HG03139 (cell line): ENCODE measurements around the gene SPDYE3.

Experiments used
- ATAC-seq: cut with Tn5 transposase; IDR thresholded peaks from one replicate; pipeline ENCODE4 v1.9.1; 2021; ENCODE audit not compliant: unreplicated experiment

The SPDYE3 gene

DNA sequence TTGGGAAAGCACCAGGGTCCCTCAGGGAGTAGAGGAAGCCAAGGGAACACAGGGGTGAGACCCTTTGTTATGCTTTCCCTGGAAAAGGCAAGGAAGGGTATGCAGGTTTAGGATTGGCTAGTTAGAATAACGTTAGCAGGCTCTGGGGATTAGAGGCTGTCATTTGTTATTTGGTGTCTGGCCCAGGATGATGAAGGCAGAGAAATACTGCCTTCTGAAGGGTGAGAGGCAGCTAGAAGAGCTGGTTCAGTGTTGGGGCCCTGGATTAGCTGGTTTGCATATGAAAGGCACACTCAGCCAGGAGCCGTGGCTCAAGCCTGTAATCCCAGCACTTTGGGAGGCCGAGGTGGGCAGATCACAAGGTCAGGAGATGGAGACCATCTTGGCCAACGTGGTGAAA lies 62.8 kb downstream of the SPDYE3 start:
- ATAC-seq = no peak

DNA sequence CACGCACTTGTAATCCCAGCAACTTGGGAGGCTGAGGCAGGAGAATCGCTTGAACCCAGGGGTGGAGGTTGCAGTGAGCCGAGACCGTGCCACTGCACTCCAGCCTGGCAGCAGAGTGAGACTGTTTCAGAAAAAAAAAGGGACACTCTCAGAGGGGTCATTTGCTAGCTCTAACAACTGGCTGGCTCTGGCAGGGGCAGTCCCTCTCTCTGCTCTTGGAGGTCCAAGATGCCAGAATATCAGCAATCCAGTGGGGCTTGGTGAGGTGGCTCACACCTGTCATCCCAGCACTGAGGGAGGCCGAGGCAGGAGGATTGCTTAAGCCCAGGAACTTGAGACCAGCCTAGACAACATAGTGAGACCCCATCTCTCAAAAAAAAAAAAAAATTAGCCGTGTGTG lies 63.2 kb downstream of the SPDYE3 start:
- no peak for ATAC-seq

DNA sequence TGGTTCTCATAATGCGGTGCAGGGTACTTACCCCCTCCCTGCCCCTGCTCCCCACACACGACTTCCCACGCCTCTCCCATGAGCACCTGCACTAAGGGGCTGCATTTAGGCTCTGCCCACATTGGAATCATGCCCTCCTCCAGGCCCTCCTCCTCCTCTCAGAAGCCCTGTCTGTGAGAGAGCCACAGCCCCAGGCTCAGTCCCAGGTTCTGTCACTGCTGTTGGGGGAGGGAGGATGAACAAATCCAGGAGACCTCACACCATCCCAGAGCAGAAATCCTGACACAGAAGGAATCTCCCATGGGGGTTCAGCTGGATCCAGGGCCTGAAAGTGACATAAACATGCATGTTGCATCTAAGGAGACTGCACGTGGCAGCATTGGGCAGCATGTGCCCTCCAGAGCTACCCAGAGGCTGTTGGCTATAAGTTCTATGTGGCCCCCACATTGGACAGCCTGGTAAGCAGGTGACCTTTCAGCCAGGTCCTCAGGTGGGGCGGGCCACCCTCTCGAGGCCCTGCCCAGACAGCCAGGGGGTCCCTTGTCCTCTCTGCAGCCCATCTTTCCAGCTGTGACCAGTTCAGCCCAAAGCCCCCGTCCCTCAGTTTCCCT lies 64.2 kb downstream of the SPDYE3 start:
- no peak for ATAC-seq
